Common myeloid progenitor, CD34-positive (primary cell): ENCODE results near the gene RNU1-4.
"Not testable (repeated sequence)": the region's sequence is repeated elsewhere in the genome, so short reads cannot be mapped to it uniquely, and the experiment has no call there.

ENCODE experiments used
- CTCF ChIA-PET: fragments of 350-600 bp; sonication (Branson Sonifier 250); formaldehyde crosslinking; loops from one replicate; lab custom pipeline; 2021; ENCODE audit warnings: antibody characterized with exemption; lab: Charles Lee
- POLR2A ChIA-PET: fragments of 350-600 bp; sonication (Branson Sonifier 250); formaldehyde crosslinking; loops from one replicate; lab custom pipeline; 2021; ENCODE audit warnings: antibody characterized with exemption; lab: Charles Lee
- DNase-seq, 3 donors: peaks; one replicate each; pipeline versions ENCODE4 v3.0.0 to v3.0.0-alpha.2; 2013
- H3K27ac ChIP-seq, 2 experiments: 1 replicate in 1 of 2; 2 replicates in 1 of 2; pipeline ENCODE4 v1.7.0; 2013; ENCODE audit warnings: inconsistent platforms in 2 of 2, low read length in 2 of 2, mild to moderate bottlenecking in 2 of 2, low read depth in 1 of 2, moderate library complexity in 1 of 2; ENCODE audit not compliant: severe bottlenecking in 2 of 2, insufficient read depth in 1 of 2, poor library complexity in 1 of 2
- H3K27me3 ChIP-seq, 5 experiments: replicated peaks in 2 of 5; 1 replicate in 3 of 5; 2 replicates in 2 of 5; pipeline versions ENCODE4 v1.6.1 to v1.7.0; 2013; ENCODE audit warnings: low read length in 4 of 5, mild to moderate bottlenecking in 2 of 5, moderate library complexity in 2 of 5, inconsistent platforms in 1 of 5; ENCODE audit not compliant: insufficient read depth in 5 of 5, control insufficient read depth in 4 of 5
- H3K36me3 ChIP-seq, 4 experiments: 1 replicate in 2 of 4; 2 replicates in 2 of 4; pipeline versions ENCODE4 v1.6.1 to v1.7.0; 2013; ENCODE audit warnings: low read length in 3 of 4, control low read depth in 1 of 4, mild to moderate bottlenecking in 1 of 4; ENCODE audit not compliant: control insufficient read depth in 4 of 4, insufficient read depth in 4 of 4
- H3K4me1 ChIP-seq, 4 experiments: 1 replicate in 3 of 4; 2 replicates in 1 of 4; pipeline versions ENCODE4 v1.6.1 to v1.7.1; 2013; ENCODE audit warnings: low read length in 3 of 4, mild to moderate bottlenecking in 3 of 4, control low read depth in 1 of 4, inconsistent platforms in 1 of 4, moderate library complexity in 1 of 4; ENCODE audit not compliant: control insufficient read depth in 4 of 4, insufficient read depth in 4 of 4; ENCODE audit errors: control extremely low read depth in 1 of 4
- H3K4me3 ChIP-seq, 7 experiments: 1 replicate in 4 of 7; 2 replicates in 3 of 7; pipeline versions ENCODE4 v1.5.1 to v1.7.0; 2013; ENCODE audit warnings: mild to moderate bottlenecking in 7 of 7, low read length in 6 of 7, moderate library complexity in 6 of 7, inconsistent platforms in 2 of 7, low read depth in 2 of 7, control low read depth in 1 of 7; ENCODE audit not compliant: insufficient read depth in 4 of 7, control insufficient read depth in 1 of 7; ENCODE audit errors: extremely low read depth in 1 of 7
- H3K9me3 ChIP-seq, 5 experiments: 1 replicate in 4 of 5; 2 replicates in 1 of 5; pipeline versions ENCODE4 v1.6.1 to v1.7.1; 2013; ENCODE audit warnings: low read length in 4 of 5, mild to moderate bottlenecking in 2 of 5, inconsistent platforms in 1 of 5, low read depth in 1 of 5, moderate library complexity in 1 of 5; ENCODE audit not compliant: control insufficient read depth in 4 of 5, insufficient read depth in 2 of 5; ENCODE audit errors: control extremely low read depth in 1 of 5
- WGBS: methylation state at CpG from one replicate; pipeline ENCODE4 v1.1.5; 2013; ENCODE audit not compliant: insufficient coverage; 5-methylcytosine and 5-hydroxymethylcytosine counted together

Gene RNU1-4

DNA sequence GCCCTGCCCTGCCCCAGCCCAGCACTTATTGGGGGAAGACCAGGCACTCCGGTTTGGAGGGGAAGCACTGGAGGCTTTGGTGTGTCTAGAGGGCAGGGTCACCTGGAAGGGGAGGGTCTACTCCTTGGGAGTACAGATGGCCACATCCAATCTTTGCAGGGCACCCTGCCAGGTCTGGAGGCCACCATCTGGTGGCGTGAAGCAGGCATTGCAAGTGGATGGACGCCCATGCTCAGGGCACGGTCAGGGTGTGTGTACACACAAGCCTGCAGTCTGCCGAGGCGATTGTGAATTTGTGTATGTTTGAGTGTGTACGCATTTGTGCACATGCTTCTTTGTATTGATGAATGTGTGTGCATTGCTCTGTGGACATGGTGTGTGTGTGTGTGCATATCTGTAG lies 37.2 kb upstream of the RNU1-4 start:
- H3K27me3 ChIP-seq, DNase-seq, H3K4me1 ChIP-seq, H3K4me3 ChIP-seq, H3K9me3 ChIP-seq, H3K27ac ChIP-seq, H3K36me3 ChIP-seq: not testable (repeated sequence)
- WGBS, result no CpG with 5 or more reads among the region's 7 CpGs
- ChIA-PET POLR2A (interaction anchor here (1.5 kb wide), 1 partner anchor 82 kb away, joined by 3 read pairs; no protein-coding TSS in a partner anchor), CTCF (interaction anchor here (2.2 to 12.6 kb wide), 3 partner anchors 11 to 82 kb away, joined by 15 to 170 read pairs (median 35); no protein-coding TSS in a partner anchor)

DNA sequence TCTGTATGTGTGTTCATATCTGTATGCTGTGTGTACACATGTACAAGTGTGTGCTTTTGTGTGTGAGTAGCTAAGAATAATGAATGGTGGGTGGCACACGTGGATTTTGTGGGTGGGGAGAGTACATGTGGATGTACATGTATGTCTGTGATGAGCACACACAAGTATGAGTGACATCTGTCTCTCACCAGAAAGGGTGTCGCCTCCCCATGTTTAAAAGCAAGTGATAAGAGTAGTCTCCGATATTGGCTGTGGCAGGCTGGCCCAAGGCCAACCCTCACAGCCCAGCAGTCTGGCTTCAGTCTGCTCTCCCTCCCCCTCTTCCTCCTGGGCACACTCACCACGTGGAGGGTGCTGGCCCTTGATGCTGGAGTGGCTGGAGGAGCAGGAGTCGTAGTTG lies 36.7 kb upstream of the RNU1-4 start:
- not testable (repeated sequence) for H3K9me3 ChIP-seq, H3K4me3 ChIP-seq, H3K36me3 ChIP-seq, DNase-seq, H3K4me1 ChIP-seq, H3K27me3 ChIP-seq, H3K27ac ChIP-seq
- WGBS, result no CpG with 5 or more reads among the region's 5 CpGs
- CTCF ChIA-PET, result interaction anchor here (1.0 to 12.6 kb wide), 5 partner anchors 11 to 95 kb away, joined by 4 to 170 read pairs (median 12); no protein-coding TSS in a partner anchor
- POLR2A ChIA-PET, result interaction anchor here (1.5 kb wide), 1 partner anchor 83 kb away, joined by 3 read pairs; no protein-coding TSS in a partner anchor

- H3K4me1 ChIP-seq, H3K27me3 ChIP-seq, H3K27ac ChIP-seq, DNase-seq, H3K36me3 ChIP-seq, H3K9me3 ChIP-seq, H3K4me3 ChIP-seq: not testable (repeated sequence)
- CTCF ChIA-PET, result interaction anchor here (1.0 to 12.6 kb wide), 6 partner anchors 12 to 95 kb away, joined by 4 to 170 read pairs (median 10); no protein-coding TSS in a partner anchor
- 70% methylated on average over 2 of the region's 13 CpGs for WGBS
- POLR2A ChIA-PET, result interaction anchor here (1.5 kb wide), 1 partner anchor 83 kb away, joined by 3 read pairs; no protein-coding TSS in a partner anchor
These were observed 36.2 kb upstream of the RNU1-4 start for GRCh38 chr1:16704076-16704475.

GRCh38 chr1:16704502-16705100 lies 35.7 kb upstream of the RNU1-4 start:
- POLR2A ChIA-PET, result interaction anchor here (0.6 to 1.2 kb wide), 2 partner anchors 13 to 467 kb away, joined by 3 to 9 read pairs; no protein-coding TSS in a partner anchor
- no CpG with 5 or more reads among the region's 16 CpGs for WGBS
- not testable (repeated sequence) for H3K4me1 ChIP-seq, H3K4me3 ChIP-seq, H3K36me3 ChIP-seq, H3K27me3 ChIP-seq, DNase-seq, H3K9me3 ChIP-seq, H3K27ac ChIP-seq
- CTCF ChIA-PET, result interaction anchor here (1.0 to 12.6 kb wide), 6 partner anchors 12 to 96 kb away, joined by 4 to 170 read pairs (median 10); no protein-coding TSS in a partner anchor

- POLR2A ChIA-PET, H3K27ac ChIP-seq, H3K4me1 ChIP-seq, H3K4me3 ChIP-seq, H3K27me3 ChIP-seq, H3K36me3 ChIP-seq, H3K9me3 ChIP-seq, DNase-seq: not testable (repeated sequence)
- CTCF ChIA-PET, result interaction anchor here (1.1 to 12.6 kb wide), 9 partner anchors 6 to 106 kb away, joined by 3 to 170 read pairs (median 8); no protein-coding TSS in a partner anchor
- 100% methylated on average over 1 of the region's 6 CpGs for WGBS
These were observed 34.0 kb upstream of the RNU1-4 start for GRCh38 chr1:16706302-16706701.

- POLR2A ChIA-PET, H3K4me1 ChIP-seq, H3K9me3 ChIP-seq, DNase-seq, H3K27ac ChIP-seq, H3K27me3 ChIP-seq, H3K36me3 ChIP-seq: not testable (repeated sequence)
- peak overlapping the region in 2 of 7 experiments; percentile 11 to 33 for H3K4me3 ChIP-seq
- WGBS, result 3% methylated on average over 16 of the region's 99 CpGs
- CTCF ChIA-PET, result interaction anchor here (0.7 to 12.6 kb wide), 15 partner anchors 8 to 170 kb away, joined by 3 to 170 read pairs (median 4); no protein-coding TSS in a partner anchor
These were observed 32.9 kb upstream of the RNU1-4 start for GRCh38 chr1:16707130-16708093.
